PC-3 (cell line): Measurements from ENCODE around the gene AGBL1. TPM values are rescaled to one million over a fixed set of nuclear protein-coding genes. Genes with fewer than 3 reads are reported as not detected.

Source experiments
- ATAC-seq: fragments of 200-7000 bp; cut with Tn5 transposase; 2 replicates; pipeline ENCODE4 v1.9.1; 2020; ENCODE audit warnings: mild to moderate bottlenecking, moderate library complexity
- BruUV-seq: library from RNA; stranded (reverse); fragments of 400-500 nt; replicated peaks from 2 replicates; lab custom pipeline; 2021; lab: Mats Ljungman, UMichigan
- CTCF ChIA-PET: fragments of 300-600 bp; sonication (Branson Sonifier 250); formaldehyde crosslinking; loops from one replicate; lab custom pipeline; 2022; ENCODE audit warnings: antibody characterized with exemption; lab: Charles Lee
- POLR2A ChIA-PET: fragments of 300-600 bp; sonication (Branson Sonifier 250); formaldehyde crosslinking; loops from one replicate; lab custom pipeline; 2022; ENCODE audit warnings: antibody characterized with exemption; ENCODE audit not compliant: unreplicated experiment; lab: Charles Lee
- DNase-seq: peaks from one replicate; pipeline ENCODE4 v3.0.0-alpha.2; 2015
- H2AFZ ChIP-seq: fragments of 300-600 bp; sonication (generic); 2 replicates; pipeline ENCODE4 v1.6.0; 2016; ENCODE audit warnings: antibody characterized with exemption, low read length
- H3F3A ChIP-seq: fragments of 300-600 bp; sonication (generic); one replicate; pipeline ENCODE4 v1.6.0; 2017; ENCODE audit warnings: antibody characterized with exemption, low read length, control low read depth, mild to moderate bottlenecking; ENCODE audit not compliant: unreplicated experiment
- H3K27ac ChIP-seq: fragments of 300-600 bp; sonication (generic); 2 replicates; pipeline ENCODE4 v1.5.1; 2016; ENCODE audit warnings: mild to moderate bottlenecking, low read length
- H3K27me3 ChIP-seq: fragments of 300-600 bp; sonication (generic); 2 replicates; pipeline ENCODE4 v1.6.1; 2016; ENCODE audit warnings: low read length, mixed read lengths
- H3K36me3 ChIP-seq: fragments of 300-600 bp; sonication (generic); 2 replicates; pipeline ENCODE4 v1.6.1; 2016; ENCODE audit warnings: low read depth, mixed run types, low read length, mixed read lengths
- H3K4me1 ChIP-seq: fragments of 300-600 bp; sonication (generic); 2 replicates; pipeline ENCODE4 v1.5.1; 2016; ENCODE audit warnings: low read length; ENCODE audit not compliant: insufficient read depth
- H3K4me2 ChIP-seq: fragments of 300-600 bp; sonication (generic); 2 replicates; pipeline ENCODE4 v1.6.0; 2016; ENCODE audit warnings: low read length
- H3K4me3 ChIP-seq: fragments of 300-600 bp; sonication (generic); 2 replicates; pipeline ENCODE4 v1.5.1; 2016; ENCODE audit warnings: mild to moderate bottlenecking, low read length, mixed read lengths
- H3K79me2 ChIP-seq: fragments of 300-600 bp; sonication (generic); 2 replicates; pipeline ENCODE4 v1.6.1; 2017; ENCODE audit warnings: low read length, mixed read lengths
- H3K9ac ChIP-seq: fragments of 300-600 bp; sonication (generic); 2 replicates; pipeline ENCODE4 v1.6.0; 2016; ENCODE audit warnings: mild to moderate bottlenecking, low read length
- H3K9me2 ChIP-seq: fragments of 300-600 bp; sonication (generic); replicated peaks from 2 replicates; pipeline ENCODE4 v1.6.1; 2016; ENCODE audit warnings: mixed run types, low read length, mixed read lengths
- H3K9me3 ChIP-seq: fragments of 300-600 bp; sonication (generic); 2 replicates; pipeline ENCODE4 v1.6.1; 2016; ENCODE audit warnings: low read length, mixed read lengths
- H4K20me1 ChIP-seq: fragments of 300-600 bp; sonication (generic); 2 replicates; pipeline ENCODE4 v1.6.1; 2016; ENCODE audit warnings: low read length, mixed read lengths
- EZH2 ChIP-seq: fragments of 300-600 bp; sonication (generic); IDR thresholded peaks from one replicate; pipeline ENCODE4 v1.6.1; 2017; ENCODE audit warnings: antibody characterized with exemption, mild to moderate bottlenecking, low read length; ENCODE audit not compliant: unreplicated experiment
- EZH2phosphoT487 ChIP-seq: fragments of 300-600 bp; sonication (generic); IDR thresholded peaks from 2 replicates; pipeline ENCODE4 v1.6.1; 2018; ENCODE audit warnings: mild to moderate bottlenecking, antibody characterized with exemption, low read length, borderline replicate concordance
- intact Hi-C: fragments of 100-400 bp; cut with micrococcal nuclease; formaldehyde crosslinking; loops from 2 replicates; pipeline ENCODE4 v1.9.0; 2023
- total RNA-seq: library from RNA; depleted of rRNA; stranded (reverse); fragments of >200 nt; gene quantifications from 2 replicates; pipeline ENCODE4 v1.2.3, GENCODE V29; 2014
- TF ChIP-seq, protein P1 (sequence below): fragments of 300-600 bp; sonication (generic); conservative IDR thresholded peaks from 2 replicates; pipeline ENCODE4 v1.5.1; 2017; ENCODE audit warnings: antibody characterized with exemption, low read depth, mild to moderate bottlenecking, low read length

Gene AGBL1
- total RNA-seq, 1 experiment from 2014 or later: not detected

- Histone ChIP-seq H3K27me3 (no peaks in the 10 kb centered on the region), H2AFZ (no peak overlapping the region), H3F3A (no peaks in the 10 kb centered on the region), H3K36me3 (no peaks in the 10 kb centered on the region), H3K4me1 (no peaks in the 10 kb centered on the region), H3K4me3 (no peak overlapping the region), H3K9me2 (no peaks in the 10 kb centered on the region), H3K4me2 (no peak overlapping the region), H4K20me1 (no peaks in the 10 kb centered on the region), H3K79me2 (no peaks in the 10 kb centered on the region), H3K27ac (no peak overlapping the region), H3K9ac (no peak overlapping the region), H3K9me3 (no peaks in the 10 kb centered on the region)
- ATAC-seq (no peak), DNase-seq (no peak)
- intact Hi-C loops: no loop called here
- ChIA-PET CTCF (no interaction called here), POLR2A (no interaction called here)
- no peak for TF ChIP-seq EZH2
- TF ChIP-seq, protein P1, sequence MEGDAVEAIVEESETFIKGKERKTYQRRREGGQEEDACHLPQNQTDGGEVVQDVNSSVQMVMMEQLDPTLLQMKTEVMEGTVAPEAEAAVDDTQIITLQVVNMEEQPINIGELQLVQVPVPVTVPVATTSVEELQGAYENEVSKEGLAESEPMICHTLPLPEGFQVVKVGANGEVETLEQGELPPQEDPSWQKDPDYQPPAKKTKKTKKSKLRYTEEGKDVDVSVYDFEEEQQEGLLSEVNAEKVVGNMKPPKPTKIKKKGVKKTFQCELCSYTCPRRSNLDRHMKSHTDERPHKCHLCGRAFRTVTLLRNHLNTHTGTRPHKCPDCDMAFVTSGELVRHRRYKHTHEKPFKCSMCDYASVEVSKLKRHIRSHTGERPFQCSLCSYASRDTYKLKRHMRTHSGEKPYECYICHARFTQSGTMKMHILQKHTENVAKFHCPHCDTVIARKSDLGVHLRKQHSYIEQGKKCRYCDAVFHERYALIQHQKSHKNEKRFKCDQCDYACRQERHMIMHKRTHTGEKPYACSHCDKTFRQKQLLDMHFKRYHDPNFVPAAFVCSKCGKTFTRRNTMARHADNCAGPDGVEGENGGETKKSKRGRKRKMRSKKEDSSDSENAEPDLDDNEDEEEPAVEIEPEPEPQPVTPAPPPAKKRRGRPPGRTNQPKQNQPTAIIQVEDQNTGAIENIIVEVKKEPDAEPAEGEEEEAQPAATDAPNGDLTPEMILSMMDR: no peak
- no peak for TF ChIP-seq EZH2phosphoT487
- no TSS peak for BruUV-seq
These were observed 85.9 kb downstream of the AGBL1 start for GRCh38 chr15:86165265-86166211.

GRCh38 chr15:86167841-86168240 lies 88.2 kb downstream of the AGBL1 start:
- Histone ChIP-seq H3K4me1 (no peaks in the 10 kb centered on the region), H3K27me3 (no peaks in the 10 kb centered on the region), H3K9me2 (no peaks in the 10 kb centered on the region), H3K9ac (no peak overlapping the region), H3K4me2 (no peak overlapping the region), H4K20me1 (no peaks in the 10 kb centered on the region), H2AFZ (no peak overlapping the region), H3F3A (no peaks in the 10 kb centered on the region), H3K36me3 (no peaks in the 10 kb centered on the region), H3K27ac (no peak overlapping the region), H3K79me2 (no peaks in the 10 kb centered on the region), H3K4me3 (no peak overlapping the region), H3K9me3 (no peaks in the 10 kb centered on the region)
- no peak for ATAC-seq
- intact Hi-C loops: no loop called here
- POLR2A ChIA-PET: no interaction called here
- CTCF ChIA-PET: no interaction called here
- DNase-seq: no peak
- no TSS peak for BruUV-seq
- no peak for TF ChIP-seq EZH2phosphoT487
- TF ChIP-seq, protein P1: no peak
- no peak for TF ChIP-seq EZH2

- ChIA-PET CTCF (no interaction called here), POLR2A (no interaction called here)
- no peak overlapping the region for H3K4me3 ChIP-seq
- no peaks in the 10 kb centered on the region for H3F3A ChIP-seq
- no peak overlapping the region for H3K9ac ChIP-seq
- H3K36me3 ChIP-seq: no peaks in the 10 kb centered on the region
- no peak overlapping the region for H2AFZ ChIP-seq
- no peaks in the 10 kb centered on the region for H3K9me2 ChIP-seq
- no peaks in the 10 kb centered on the region for H3K4me1 ChIP-seq
- H3K4me2 ChIP-seq: no peak overlapping the region
- no TSS peak for BruUV-seq
- H3K27ac ChIP-seq: no peak overlapping the region
- no peaks in the 10 kb centered on the region for H3K79me2 ChIP-seq
- intact Hi-C loops: no loop called here
- H4K20me1 ChIP-seq: no peaks in the 10 kb centered on the region
- ATAC-seq: no peak
- no peak for TF ChIP-seq EZH2
- no peak for TF ChIP-seq EZH2phosphoT487
- TF ChIP-seq, protein P1: no peak
- no peaks in the 10 kb centered on the region for H3K9me3 ChIP-seq
- no peak for DNase-seq
- H3K27me3 ChIP-seq: no peaks in the 10 kb centered on the region
These were observed 99.2 kb downstream of the AGBL1 start for GRCh38 chr15:86178845-86179244.
